Thoracic aorta (tissue), 2 donors: ENCODE data around the gene CACNA2D3. TPM values are rescaled to one million over a fixed set of nuclear protein-coding genes. Genes with fewer than 3 reads are reported as not detected.

ENCODE experiments used
- ATAC-seq: fragments of 150-250 bp; one replicate; pipeline ENCODE4 v1.8.0; 2017; ENCODE audit warnings: low read depth; ENCODE audit not compliant: insufficient number of reproducible peaks, low FRiP score
- DNase-seq: peaks from one replicate; pipeline ENCODE4 v3.0.0-alpha.2; 2020; ENCODE audit warnings: low spot score
- H3K27ac ChIP-seq, 2 donors: fragments of 200-600 bp; sonication (generic); 1 replicate in 1 of 2; 2 replicates in 1 of 2; pipeline ENCODE4 v1.5.1; 2016; ENCODE audit warnings: mild to moderate bottlenecking in 2 of 2, moderate library complexity in 2 of 2
- H3K27me3 ChIP-seq: fragments of 200-600 bp; sonication (generic); replicated peaks from 2 replicates; pipeline ENCODE4 v1.6.0; 2016; ENCODE audit warnings: mild to moderate bottlenecking; ENCODE audit not compliant: insufficient read depth
- H3K36me3 ChIP-seq: fragments of 200-600 bp; sonication (generic); one replicate; pipeline ENCODE4 v1.5.1; 2016
- H3K4me1 ChIP-seq, 2 donors: fragments of 200-600 bp; sonication (generic); 1 replicate in 1 of 2; 2 replicates in 1 of 2; pipeline versions ENCODE4 v1.5.1 to v1.6.0; 2016; ENCODE audit warnings: low read depth in 2 of 2, mild to moderate bottlenecking in 1 of 2; ENCODE audit not compliant: control insufficient read depth in 1 of 2
- H3K4me3 ChIP-seq: fragments of 200-600 bp; sonication (generic); 2 replicates; pipeline ENCODE4 v1.5.1; 2016; ENCODE audit warnings: mild to moderate bottlenecking
- H3K9me3 ChIP-seq: fragments of 200-600 bp; sonication (generic); 2 replicates; pipeline ENCODE4 v1.5.1; 2016
- total RNA-seq, 2 donors: library from RNA; depleted of rRNA; stranded (reverse); fragments of >200 nt; gene quantifications; one replicate each; pipeline versions ENCODE4 v1.1.0 to v1.2.3, GENCODE V29; 2016
- TF ChIP-seq, protein P1 (sequence below): fragments of 200-600 bp; sonication (generic); IDR thresholded peaks from one replicate; pipeline ENCODE4 v1.5.1; 2019; ENCODE audit warnings: antibody characterized with exemption

The CACNA2D3 gene
- total RNA-seq, 2 donors from 2014 or later = 3.2 to 4.0 TPM

DNA sequence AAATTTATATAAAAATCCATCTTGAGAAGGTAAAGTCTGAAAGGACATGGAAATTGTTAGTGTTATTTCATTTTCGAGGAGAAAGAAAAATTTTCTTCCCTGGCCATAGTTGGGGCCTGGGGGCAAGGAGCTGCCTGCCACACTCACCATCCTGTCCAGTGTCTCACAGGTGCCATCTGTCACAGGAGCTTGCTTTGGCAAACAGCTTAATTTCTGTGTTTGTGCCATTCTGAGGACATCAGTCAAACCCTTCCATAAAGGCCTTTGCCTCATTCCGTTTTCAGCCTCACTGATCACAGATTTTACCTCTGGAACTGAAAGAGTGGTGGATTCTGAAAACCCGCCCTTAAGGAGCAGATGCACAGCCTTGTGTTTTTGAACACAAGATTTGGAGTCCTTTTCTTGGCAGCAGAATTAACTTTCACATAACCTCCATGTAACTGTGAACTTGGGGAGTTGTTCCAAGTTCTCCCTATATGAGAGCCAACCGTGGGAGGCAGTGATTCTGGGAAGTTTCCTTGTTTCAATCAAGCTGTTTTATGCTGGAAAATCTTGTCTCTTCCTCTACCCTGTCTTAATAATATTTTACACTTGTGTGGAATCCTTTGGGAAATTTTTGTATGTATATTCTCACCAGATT, 254.7 kb downstream of the CACNA2D3 start:
- H3K4me1 ChIP-seq = no peaks in the 10 kb centered on the region
- ATAC-seq (no peak), DNase-seq (no peak)
- no peaks in the 10 kb centered on the region for H3K27me3 ChIP-seq
- H3K9me3 ChIP-seq = no peaks in the 10 kb centered on the region
- H3K36me3 ChIP-seq = no peaks in the 10 kb centered on the region
- TF ChIP-seq, protein P1, sequence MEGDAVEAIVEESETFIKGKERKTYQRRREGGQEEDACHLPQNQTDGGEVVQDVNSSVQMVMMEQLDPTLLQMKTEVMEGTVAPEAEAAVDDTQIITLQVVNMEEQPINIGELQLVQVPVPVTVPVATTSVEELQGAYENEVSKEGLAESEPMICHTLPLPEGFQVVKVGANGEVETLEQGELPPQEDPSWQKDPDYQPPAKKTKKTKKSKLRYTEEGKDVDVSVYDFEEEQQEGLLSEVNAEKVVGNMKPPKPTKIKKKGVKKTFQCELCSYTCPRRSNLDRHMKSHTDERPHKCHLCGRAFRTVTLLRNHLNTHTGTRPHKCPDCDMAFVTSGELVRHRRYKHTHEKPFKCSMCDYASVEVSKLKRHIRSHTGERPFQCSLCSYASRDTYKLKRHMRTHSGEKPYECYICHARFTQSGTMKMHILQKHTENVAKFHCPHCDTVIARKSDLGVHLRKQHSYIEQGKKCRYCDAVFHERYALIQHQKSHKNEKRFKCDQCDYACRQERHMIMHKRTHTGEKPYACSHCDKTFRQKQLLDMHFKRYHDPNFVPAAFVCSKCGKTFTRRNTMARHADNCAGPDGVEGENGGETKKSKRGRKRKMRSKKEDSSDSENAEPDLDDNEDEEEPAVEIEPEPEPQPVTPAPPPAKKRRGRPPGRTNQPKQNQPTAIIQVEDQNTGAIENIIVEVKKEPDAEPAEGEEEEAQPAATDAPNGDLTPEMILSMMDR = no peak
- no peak overlapping the region for H3K27ac ChIP-seq
- H3K4me3 ChIP-seq = no peak overlapping the region

DNA sequence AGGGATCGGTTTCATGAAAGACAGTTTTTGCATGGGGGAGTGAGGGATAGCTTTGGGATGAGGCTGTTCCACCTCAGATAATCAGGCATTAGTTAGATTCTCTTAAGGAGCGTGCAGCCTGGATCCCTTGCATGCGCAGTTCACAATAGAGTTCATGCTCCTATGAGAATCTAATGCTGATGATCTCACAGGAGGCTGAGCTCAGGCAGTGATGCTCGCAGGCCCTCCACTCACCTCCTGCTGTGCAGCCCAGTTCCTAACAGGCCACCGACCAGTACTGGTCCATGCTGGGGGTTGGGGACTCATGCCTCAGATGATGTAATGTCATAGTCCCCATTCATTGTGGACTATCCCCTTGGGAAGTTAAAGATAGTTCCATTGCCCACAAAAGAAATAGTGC, 255.8 kb downstream of the CACNA2D3 start:
- TF ChIP-seq, protein P1 = no peak

DNA sequence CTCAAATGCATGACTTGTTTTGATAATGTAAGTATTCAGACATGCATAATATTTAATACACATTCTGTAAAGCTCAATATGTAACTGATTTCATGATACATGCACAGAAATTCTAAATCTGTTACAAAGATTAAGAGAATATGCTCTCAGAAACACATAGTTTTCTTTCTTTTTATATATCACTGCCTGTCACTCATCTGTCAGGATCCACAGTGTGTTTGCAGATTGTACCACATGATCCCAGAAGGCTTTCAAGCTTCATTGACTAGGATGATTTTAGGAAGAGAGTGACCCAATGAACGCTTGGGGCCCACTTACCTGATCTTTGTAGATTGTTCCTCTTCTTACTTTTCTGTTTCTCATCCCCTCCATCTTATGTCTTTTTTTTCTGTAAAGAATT, 261.9 kb downstream of the CACNA2D3 start:
- Histone ChIP-seq H3K27ac (no peak overlapping the region), H3K9me3 (no peaks in the 10 kb centered on the region), H3K4me1 (no peaks in the 10 kb centered on the region), H3K36me3 (no peaks in the 10 kb centered on the region), H3K27me3 (no peaks in the 10 kb centered on the region), H3K4me3 (no peak overlapping the region)
- no peak for DNase-seq
- no peak for ATAC-seq
- TF ChIP-seq, protein P1 = no peak

More for the DNA sequence above, 255.8 kb downstream of the CACNA2D3 start:
- Histone ChIP-seq H3K4me1 (no peaks in the 10 kb centered on the region), H3K27me3 (no peaks in the 10 kb centered on the region), H3K4me3 (no peak overlapping the region), H3K36me3 (no peaks in the 10 kb centered on the region), H3K9me3 (no peaks in the 10 kb centered on the region), H3K27ac (no peak overlapping the region)
- ATAC-seq = no peak
- DNase-seq = no peak

DNA sequence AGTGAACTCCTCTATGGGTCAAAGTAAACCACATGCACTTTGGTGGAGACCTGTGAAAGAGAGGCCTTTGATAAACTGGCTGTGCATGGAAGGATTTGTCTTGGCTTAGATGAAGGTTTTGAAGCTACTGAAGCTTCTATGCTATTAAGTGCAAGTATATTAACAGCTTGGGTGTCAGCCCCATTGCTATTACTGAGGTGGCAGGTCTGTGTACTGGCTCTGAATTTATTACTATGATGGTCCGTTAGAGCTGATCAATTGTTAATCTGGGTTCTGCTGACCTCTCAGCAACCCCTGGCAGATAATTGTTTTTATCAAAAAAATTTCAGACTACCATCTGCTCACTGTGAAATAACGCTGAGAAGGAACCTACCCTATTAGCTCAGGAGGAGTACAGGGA, 268.2 kb downstream of the CACNA2D3 start:
- ATAC-seq (no peak), DNase-seq (no peak)
- Histone ChIP-seq H3K36me3 (no peaks in the 10 kb centered on the region), H3K4me3 (no peak overlapping the region), H3K27ac (no peak overlapping the region), H3K9me3 (no peaks in the 10 kb centered on the region), H3K27me3 (no peaks in the 10 kb centered on the region), H3K4me1 (no peaks in the 10 kb centered on the region)
- TF ChIP-seq, protein P1 = no peak

DNA sequence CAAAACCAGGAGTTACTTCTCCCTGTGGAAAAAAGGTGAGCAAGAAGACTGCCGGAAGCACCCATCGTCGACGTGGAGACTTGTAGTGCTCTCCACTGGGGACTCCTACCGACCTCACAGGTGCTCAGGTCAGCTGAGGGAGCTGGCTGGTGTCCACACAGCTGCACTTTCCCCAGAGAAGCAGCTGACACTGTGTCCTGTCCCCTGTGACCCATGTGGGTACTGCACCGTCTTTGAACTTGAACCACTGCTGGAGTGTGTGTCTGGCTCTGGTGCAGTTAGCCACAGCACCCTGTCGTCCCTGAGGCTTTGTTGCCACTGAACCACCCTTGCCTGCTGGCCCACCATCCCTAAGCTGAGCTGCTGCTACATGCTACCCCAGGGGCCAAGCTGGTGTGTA, 270.8 kb downstream of the CACNA2D3 start:
- Histone ChIP-seq H3K27ac (no peak overlapping the region), H3K4me1 (no peaks in the 10 kb centered on the region), H3K27me3 (no peaks in the 10 kb centered on the region), H3K9me3 (no peaks in the 10 kb centered on the region), H3K36me3 (no peaks in the 10 kb centered on the region), H3K4me3 (no peak overlapping the region)
- DNase-seq (no peak), ATAC-seq (no peak)
- TF ChIP-seq, protein P1 = no peak
